GM04503 (cell line): ENCODE measurements around the gene TRAPPC10.
"Not testable (repeated sequence)": the region's sequence is repeated elsewhere in the genome, so short reads cannot be mapped to it uniquely, and the experiment has no call there.

ENCODE experiments used
- DNase-seq: peaks from one replicate; pipeline ENCODE4 v3.0.0-alpha.2; 2012; ENCODE audit warnings: low read depth

The TRAPPC10 gene

GRCh38 chr21:44090325-44090724 lies 78.2 kb downstream of the TRAPPC10 start:
- DNase-seq, result no peak

DNA sequence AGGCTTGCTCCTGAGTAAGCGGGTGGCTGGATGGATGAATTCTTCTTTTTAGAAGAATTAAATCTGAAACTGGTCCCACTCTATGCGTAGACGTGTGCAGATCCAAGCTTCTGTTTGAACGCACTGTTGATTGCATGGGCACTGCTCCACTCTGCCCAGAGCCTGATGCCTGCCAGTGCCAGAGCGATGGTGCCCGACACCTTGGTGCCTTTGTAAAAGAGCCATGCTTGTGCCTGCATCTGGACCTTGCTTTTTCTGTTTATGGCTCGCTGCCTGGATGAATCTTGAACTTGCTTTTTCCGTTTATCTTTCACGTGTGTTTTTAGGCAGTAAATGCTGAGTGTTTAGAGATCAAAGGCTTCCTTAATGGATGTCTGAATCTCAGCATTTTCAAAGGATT lies 80.1 kb downstream of the TRAPPC10 start:
- no peak for DNase-seq

GRCh38 chr21:44093761-44094160 lies 81.7 kb downstream of the TRAPPC10 start:
- no peak for DNase-seq

GRCh38 chr21:44094832-44095231 lies 82.7 kb downstream of the TRAPPC10 start:
- DNase-seq, result no peak

DNA sequence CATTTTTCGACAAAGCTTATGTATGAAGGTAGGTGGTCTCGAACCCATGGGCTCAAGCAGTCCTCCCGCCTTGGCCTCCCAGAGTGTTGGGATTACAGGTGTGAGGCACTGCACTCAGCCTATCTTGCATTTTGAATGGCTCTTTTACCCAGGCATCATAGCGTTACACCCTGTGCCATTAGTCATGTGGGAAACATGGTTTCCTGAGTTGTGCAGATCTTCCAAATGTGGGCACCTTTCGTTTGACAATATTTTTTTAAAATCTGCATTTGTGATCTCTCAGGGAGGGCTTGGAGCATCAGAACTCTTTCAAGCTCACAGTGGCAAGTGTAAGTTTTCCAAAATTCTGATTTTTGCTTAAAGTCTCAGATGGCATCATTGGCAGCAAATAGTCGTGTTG lies 86.4 kb downstream of the TRAPPC10 start:
- DNase-seq, result not testable (repeated sequence)

DNA sequence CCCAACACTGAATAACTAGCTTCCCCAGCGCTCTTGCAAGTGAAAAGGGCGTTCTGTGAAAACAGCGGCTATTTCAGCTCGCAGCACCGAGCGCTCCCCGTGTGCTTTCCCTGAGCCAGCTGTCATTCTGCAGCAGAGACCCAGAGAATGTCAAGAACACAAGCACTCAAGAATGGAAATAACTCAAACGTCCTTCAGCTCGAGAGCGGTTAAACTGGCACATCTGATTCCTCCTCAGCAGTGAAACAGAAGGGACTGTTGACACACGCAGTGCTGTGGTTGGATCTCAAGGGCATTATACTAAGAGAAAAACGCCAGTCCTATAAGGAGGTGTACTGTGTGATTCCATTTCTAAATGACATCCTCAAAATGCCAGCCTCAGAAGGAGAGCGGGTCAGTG lies 86.9 kb downstream of the TRAPPC10 start:
- not testable (repeated sequence) for DNase-seq

DNA sequence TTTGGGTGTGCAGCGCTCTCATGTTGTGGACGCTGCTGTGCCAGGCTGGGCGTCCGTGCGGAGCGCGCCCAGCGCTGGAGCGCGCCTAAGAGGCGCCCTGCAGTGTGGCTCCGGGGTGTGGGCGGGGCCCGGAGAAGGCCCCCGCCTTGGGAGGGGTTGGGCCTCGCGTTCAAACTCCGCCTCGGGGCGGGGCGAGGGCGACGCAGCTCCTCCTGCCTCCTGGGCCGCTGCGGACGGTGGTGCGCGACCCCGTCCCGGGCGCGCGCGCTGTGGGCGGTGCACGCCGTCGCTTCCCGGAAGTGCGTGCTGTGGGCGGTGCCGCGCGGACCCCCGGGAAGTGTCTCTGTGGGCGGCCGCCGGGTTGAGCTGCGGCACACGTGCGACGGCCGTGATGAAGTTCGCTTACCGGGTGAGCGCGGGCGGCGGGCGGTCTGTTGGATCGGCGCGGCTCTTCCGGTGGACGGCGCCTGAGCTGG lies 95.0 kb downstream of the TRAPPC10 start, which contains the start of gene PWP2:
Gene PWP2 (plus strand): TSS at position 374 of the 476 bp plus-strand sequence. CDS start 18 bp downstream, at position 392.
- DNase-seq, result not testable (repeated sequence)

GRCh38 chr21:44107589-44107988 lies 95.5 kb downstream of the TRAPPC10 start:
- not testable (repeated sequence) for DNase-seq

- DNase-seq, result not testable (repeated sequence)
These were observed 101.7 kb downstream of the TRAPPC10 start for GRCh38 chr21:44113702-44114371.

DNA sequence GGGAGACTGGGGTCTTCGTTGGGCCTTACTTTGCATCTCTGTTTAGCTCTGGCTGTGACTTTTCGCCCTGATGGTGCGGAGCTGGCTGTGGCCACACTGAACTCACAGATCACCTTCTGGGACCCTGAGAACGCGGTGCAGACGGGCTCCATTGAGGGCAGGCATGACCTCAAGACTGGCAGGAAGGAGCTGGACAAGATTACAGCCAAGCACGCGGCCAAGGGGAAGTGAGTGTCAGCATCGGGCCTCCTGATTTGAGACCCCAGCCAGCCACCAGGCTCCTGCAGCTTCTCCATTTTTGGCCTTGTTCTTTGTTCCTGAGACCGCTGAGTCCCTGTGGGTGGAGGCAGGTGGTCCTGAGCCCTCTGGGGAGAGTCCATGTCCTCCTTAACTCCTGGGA lies 110.0 kb downstream of the TRAPPC10 start:
- DNase-seq, result not testable (repeated sequence)

DNA sequence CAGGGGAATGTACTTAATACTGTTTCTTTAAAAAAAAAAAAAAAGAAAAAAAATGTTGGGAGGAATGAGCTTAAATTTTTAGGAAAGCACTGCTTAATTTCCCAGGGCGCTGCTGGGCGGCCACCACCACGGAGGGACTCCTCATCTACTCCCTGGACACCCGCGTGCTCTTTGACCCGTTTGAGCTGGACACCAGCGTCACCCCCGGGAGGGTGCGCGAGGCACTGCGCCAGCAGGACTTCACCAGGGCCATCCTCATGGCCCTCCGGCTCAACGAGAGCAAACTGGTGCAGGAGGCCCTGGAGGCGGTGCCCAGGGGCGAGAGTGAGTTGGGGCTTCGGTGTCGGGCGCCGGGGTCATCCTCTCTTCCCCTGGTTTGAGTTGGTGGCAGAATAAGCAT lies 115.7 kb downstream of the TRAPPC10 start:
- not testable (repeated sequence) for DNase-seq

DNA sequence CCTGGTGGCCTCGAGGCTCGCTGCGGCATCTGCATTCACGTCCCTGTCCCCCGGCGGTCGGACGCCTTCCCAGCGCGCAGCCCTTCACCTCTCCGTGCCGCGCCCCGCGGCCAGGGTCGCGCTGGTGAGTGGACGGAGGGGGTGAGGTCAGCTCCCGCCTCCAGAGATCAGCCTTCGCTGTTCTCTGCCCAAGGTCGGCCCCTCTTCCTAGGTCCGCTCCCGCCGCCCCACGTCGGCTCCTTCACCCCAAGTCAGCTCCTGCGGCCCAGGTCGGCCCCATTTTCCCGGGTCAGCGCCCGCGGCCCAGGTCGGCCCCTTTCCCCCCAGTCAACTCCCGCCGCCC lies 121.6 kb downstream of the TRAPPC10 start:
- not testable (repeated sequence) for DNase-seq

- not testable (repeated sequence) for DNase-seq
These were observed 122.6 kb downstream of the TRAPPC10 start for GRCh38 chr21:44134732-44135131.

DNA sequence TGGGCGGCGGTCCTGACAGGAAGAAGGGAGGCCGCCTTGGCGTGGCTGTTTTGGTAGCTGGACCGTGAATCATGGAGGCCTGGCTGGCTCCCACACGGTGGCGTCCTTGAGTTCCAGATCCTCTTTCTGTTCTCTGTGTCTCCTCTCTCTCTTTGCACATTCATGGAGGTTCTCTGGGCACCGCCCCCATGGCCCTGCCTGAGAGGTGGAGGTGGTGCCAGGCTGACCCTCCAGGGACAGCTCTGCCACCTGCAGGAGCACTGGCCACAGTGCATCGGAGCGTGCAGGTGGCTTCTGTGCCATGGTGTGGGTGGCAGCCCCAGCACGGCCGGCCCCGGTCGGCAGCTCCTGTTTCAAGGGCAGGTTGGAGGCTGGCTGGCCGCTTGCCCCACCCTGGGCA lies 125.9 kb downstream of the TRAPPC10 start:
- DNase-seq, result not testable (repeated sequence)

DNA sequence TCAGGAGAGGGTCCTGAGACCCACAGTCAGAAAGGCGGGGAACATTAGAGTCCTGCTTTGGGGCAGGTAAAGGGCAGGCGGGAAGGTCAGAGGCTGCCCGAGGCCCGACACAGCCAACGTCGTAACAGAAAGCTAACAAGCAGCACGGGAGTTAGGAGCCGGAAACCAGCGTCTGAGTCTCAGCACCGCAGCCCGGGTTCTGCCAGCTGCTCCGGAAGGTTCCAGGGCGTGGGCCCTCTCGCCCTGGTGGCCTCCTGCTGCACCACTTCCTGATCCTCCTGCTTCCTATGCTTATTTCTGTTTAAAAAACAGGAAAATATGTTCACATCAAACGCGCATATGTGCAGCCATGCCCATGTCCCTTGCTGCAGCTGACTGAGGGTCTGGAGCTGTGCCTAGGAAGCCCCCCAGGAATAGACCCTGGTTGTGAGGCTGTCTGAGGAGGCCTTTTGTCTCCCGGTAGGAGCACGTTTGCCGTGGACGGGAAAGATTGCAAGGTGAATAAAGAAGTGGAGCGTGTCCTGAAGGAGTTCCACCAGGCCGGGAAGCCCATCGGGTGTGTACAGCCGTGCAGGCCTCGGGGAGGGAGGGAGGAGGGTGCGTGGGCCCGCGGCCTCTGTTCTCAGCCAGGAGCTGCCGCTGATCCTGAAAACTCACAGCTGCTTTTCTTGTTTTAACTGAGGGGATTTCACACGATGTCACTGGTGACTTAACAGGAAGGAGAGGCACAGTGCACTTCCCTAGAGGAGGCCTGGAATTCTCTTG lies 127.9 kb downstream of the TRAPPC10 start:
- DNase-seq, result not testable (repeated sequence)

DNA sequence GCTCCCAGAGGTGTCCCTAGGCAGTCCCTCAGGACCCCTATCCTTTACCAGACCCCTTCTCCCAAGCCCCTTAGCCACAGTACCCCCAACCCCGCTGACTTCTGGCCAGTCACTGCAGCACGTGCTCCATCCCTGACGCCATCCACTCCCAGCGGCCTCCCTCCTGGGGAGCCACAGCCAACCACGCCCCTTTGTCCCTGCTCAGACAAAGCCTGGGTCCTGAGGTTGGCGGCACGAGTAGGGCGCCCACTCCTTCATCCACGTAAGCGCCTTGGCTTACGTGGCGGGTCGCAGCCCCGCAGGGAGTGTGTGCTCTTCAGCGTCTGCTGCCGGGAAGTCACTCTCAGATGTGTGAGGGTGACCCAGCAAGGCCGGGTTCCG lies 128.4 kb downstream of the TRAPPC10 start:
- not testable (repeated sequence) for DNase-seq

- DNase-seq, result not testable (repeated sequence)
These were observed 130.4 kb downstream of the TRAPPC10 start for GRCh38 chr21:44142470-44142869.

GRCh38 chr21:44143380-44143779 lies 131.3 kb downstream of the TRAPPC10 start:
- not testable (repeated sequence) for DNase-seq

GRCh38 chr21:44143996-44144395 lies 131.9 kb downstream of the TRAPPC10 start:
- DNase-seq, result not testable (repeated sequence)

GRCh38 chr21:44144784-44145602 lies 132.9 kb downstream of the TRAPPC10 start:
- not testable (repeated sequence) for DNase-seq

DNA sequence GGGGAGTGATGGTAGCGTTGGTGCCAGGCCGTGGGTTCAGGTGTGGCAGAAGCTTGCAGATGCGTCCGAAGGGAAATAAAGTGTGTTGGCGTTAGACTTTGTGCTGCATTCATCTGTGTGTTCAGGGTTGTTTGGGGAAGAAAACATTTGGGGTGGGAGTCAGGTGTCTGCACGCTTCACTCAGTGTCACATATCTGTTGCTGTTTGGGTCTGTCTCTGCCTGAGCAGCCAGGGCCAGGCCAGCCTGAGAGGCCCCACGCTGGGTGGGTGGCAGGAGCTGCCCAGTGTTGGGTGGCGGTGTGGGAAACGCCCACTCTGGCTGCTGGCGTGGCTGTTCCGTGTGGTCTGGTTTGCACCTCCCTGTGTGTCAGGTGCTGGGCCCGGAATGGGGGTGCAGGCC lies 133.5 kb downstream of the TRAPPC10 start:
- not testable (repeated sequence) for DNase-seq

- not testable (repeated sequence) for DNase-seq
These were observed 135.0 kb downstream of the TRAPPC10 start for GRCh38 chr21:44147108-44147507.
